Head of caudate nucleus (tissue), 42 donors: ENCODE data around the gene KSR2.
A peak's percentile ranks its signal among the peaks of the same experiment; 100 is the strongest.
"Not testable (repeated sequence)": the region's sequence is repeated elsewhere in the genome, so short reads cannot be mapped to it uniquely, and the experiment has no call there.

Source experiments
- DNase-seq, 42 donors: peaks; one replicate each; pipeline versions ENCODE4 v3.0.0 to v3.0.0-alpha.2; 2020 to 2021; ENCODE audit warnings: mixed read lengths in 7 of 42
- intact Hi-C: fragments of 100-400 bp; cut with DNase I; formaldehyde crosslinking; loops from one replicate; pipeline ENCODE4 v1.15.0; 2022

Gene KSR2

DNA sequence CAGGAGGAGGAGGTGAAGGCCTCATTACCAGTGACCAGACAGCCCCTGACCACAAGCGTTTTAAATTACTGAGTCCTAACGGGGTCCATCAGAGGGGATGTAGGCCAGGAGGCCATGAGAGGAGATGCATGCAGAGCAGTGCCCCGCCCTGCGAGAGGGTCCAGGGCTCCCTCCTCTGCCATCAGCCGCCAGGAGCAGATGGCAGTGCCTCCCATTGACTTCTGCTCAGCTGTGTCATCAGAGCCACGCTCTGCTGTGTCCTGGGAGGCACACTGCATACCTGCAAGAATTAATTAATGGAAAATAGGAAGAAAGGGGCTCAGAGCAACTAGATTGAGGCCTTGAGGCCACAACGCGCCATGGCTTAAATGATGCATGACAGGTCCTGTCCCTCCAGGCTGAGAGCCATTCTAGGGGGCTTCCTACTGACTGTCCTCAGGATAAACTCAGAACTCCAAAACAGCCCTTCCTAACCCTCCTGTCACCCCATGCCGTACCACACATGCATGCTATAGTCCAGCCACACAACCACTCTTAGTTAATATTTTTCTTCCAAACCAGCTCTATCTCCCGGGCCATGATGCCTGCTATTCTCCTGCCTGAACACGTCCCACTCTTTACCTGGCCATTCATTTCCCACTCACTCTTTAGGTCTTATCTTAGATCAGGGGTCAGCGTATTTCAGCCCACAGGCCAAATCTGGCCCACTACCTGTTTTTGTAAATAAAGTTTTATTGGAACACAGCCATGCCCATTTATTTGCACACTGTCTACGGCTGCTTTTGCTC, 235.8 kb downstream of the KSR2 start:
- intact Hi-C loops: no loop called here
- DNase-seq: no peak

DNA sequence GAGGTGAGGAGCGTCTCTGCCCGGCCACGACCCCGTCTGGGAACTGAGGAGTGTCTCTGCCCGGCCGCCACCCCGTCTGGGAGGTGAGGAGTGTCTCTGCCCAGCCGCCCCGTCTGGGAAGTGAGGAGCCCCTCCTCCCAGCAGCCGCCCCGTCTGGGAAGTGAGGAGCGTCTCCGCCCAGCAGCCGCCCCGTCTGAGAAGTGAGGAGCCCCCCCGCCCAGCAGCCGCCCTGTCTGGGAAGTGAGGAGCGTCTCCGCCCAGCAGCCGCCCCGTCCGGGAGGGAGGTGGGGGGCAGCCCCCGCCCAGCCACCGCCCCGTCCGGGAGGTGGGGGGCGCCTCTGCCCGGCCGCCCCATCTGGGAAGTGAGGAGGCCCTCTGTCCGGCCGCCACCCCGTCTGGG, 237.7 kb downstream of the KSR2 start:
- DNase-seq, intact Hi-C loops: not testable (repeated sequence)

DNA sequence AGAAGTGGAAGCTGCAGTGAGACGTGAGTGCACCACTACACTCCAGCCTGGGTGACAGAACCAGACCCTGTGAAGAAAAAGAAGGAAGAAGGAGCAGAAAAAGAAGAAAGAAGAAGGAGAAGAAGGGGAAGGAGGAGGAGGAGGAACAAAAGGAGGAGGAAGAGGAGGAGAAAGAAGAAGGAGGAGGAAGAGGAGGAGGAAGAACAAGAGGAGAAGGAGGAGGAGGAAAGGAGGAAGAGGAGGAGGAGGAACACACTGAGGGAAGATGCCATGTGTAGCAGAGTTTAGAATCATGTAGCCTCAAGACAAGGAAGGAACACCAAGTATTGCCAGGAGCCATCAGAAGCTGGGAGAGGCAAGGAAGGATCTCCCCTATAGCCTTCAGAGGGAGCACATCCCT, 241.5 kb downstream of the KSR2 start:
- intact Hi-C loops: no loop called here
- DNase-seq: no peak

DNA sequence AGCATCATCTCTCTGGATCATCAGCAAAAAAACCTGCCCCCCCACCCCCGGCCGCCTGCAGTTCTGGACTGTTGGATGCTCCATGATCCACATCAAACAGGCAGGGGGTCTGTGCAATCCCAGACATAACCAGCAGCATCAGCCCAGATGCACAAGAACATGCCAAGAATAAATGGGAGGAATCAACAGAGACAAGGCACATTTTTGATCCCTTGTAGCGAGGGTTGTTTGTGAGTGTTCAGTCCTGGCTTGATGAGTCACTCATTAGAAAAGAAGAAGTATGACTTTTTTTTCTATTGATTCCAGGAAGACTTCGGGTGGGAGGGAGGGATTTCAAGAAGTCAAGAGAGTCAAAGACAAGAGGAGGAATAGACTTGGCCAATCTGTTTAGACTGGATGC, 244.2 kb downstream of the KSR2 start:
- intact Hi-C loops: no loop called here
- peak in 2 of 42 donors; percentile 11 to 13 for DNase-seq

GRCh38 chr12:117718559-117718958, 250.2 kb downstream of the KSR2 start:
- intact Hi-C loops: no loop called here
- DNase-seq: no peak

DNA sequence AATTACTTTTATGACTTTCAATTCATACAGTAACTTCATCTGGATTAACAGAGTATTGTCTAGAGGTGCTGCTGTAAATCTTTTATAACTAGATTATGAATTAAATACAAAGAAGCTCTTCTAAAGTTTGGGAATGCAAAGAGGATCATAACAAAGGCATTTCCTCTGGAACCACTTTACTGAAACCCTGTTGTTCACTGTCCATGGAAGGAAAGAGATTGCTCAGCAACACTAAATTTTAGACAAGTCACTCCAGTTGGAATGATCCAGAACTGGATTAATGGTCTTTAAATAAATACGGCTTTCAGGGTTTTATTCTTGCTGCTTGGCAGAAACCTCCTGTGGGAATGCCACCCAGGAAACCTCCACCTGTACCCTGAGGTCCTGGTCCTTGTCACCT, 250.6 kb downstream of the KSR2 start:
- intact Hi-C loops: no loop called here
- no peak for DNase-seq

DNA sequence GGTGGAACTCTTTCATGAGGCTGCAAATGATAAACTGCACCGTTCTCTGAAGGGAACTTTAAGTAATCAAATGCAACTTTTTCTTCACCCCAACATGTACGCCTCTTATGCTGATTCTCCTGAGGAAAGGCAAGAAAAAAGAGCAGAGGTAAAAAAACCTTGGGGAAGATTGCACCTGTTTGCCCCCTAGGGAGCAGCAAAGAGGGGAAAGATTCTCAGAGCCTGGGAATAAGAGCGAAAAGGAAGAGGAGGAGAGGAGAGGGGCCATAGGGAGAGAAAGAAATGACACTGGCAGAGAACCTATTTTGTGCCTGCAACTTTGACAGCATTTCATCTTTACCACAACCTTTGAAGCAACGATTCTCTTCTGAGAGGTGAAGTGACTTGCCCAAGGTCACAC, 254.6 kb downstream of the KSR2 start:
- intact Hi-C loops: no loop called here
- no peak for DNase-seq

DNA sequence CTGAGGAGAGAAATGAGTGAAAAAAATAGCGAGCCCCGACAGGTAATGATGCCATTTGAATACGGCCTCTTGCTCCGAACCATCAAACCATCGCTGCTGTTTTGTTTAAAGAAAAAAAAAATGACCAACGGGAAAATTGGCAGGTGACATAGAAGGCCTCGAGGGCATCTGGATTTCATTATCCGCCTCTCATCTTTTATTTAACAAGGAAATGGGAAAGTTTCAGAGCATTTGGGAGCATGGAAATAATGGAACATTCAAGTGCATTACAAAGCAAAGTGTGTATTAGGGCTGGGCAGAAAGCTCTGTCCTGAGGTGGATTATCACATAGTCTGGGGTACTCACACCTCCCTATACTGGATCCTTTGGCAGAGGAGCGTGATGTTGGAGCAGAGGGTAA, 258.7 kb downstream of the KSR2 start:
- DNase-seq: no peak
- intact Hi-C loops: no loop called here

DNA sequence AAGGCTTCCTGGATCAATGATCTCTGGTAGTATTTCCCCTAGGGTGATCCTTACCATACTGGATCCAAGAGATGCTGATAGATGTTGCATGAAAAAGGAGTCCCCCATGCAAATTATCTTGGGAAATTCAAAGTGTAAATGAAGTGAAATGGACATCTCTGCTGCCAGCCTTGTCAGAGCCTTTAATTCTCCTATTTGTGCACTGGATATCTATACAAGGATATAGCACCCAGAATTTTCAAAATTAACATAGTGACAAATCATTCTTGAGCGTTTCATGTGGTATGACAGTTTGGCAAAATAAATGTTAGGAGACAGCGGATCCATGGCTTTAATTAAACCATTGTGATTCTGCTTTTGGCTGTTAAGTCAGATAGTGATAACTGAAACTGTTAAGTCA, 260.9 kb downstream of the KSR2 start:
- DNase-seq: no peak
- intact Hi-C loops: no loop called here

GRCh38 chr12:117703584-117703983, 265.2 kb downstream of the KSR2 start:
- no peak for DNase-seq
- intact Hi-C loops: no loop called here

DNA sequence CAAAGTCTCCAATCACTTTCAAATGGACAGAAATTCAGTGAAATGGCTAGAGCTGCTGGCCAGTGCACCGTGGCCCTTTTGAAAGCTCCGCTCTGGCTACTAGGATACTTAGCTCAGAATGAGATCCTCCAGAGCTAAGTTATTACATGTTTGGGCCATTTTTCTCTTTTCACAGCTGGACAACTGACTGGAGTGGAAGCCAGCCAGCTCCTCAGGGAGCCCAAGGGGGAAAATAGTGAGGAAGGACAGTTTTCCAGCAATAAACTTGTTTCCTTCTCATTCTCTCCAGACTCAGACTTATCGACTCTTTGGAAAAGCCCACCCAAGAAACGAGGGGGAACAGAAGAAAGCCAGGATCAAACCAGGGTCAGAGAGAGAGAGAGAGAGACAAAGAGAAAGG, 266.0 kb downstream of the KSR2 start:
- DNase-seq: no peak
- intact Hi-C loops: no loop called here

DNA sequence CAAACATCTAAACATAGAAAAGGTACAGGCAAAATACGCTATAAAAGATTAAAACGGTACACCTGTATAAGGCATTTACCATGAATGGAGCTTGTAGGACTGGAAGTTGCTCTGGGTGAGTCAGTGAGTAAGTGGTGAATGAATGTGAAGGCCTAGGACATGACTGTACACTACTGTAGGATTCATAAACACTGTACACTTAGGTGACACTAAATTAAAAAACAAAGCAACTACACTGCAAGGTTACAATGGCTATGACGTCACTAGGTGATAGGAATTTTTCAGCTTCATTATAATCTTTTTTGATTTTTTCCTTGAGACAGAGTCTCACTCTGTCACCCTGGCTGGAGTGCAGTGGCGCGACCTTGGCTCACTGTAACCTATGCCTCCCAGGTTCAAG, 269.2 kb downstream of the KSR2 start:
- intact Hi-C loops: no loop called here
- no peak for DNase-seq

GRCh38 chr12:117699118-117699517, 269.7 kb downstream of the KSR2 start:
- no peak for DNase-seq
- intact Hi-C loops: no loop called here

- intact Hi-C loops: no loop called here
- no peak for DNase-seq
These were observed 272.8 kb downstream of the KSR2 start for GRCh38 chr12:117695956-117696355.

GRCh38 chr12:117692512-117692911, 276.3 kb downstream of the KSR2 start:
- intact Hi-C loops: no loop called here
- DNase-seq: no peak

DNA sequence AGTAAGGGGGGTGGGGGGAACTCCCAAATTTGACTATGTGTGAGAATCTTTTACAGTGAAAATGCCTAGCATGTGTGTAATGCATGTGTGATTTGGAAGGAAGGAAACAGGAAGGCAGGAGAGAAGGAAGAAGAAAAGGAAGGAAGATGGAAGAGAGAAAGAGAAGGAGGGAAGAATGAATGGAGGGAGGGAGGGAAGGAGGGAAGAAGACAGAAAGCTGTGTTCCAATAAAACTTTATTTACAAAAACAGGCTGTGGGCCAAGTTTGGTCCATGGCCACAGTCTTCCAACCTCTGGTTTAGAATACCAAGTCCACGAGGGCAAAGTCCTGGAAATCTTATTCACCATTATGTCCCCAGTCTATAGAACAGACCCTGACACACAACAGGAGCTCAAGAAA, 278.9 kb downstream of the KSR2 start:
- no peak for DNase-seq
- intact Hi-C loops: no loop called here

DNA sequence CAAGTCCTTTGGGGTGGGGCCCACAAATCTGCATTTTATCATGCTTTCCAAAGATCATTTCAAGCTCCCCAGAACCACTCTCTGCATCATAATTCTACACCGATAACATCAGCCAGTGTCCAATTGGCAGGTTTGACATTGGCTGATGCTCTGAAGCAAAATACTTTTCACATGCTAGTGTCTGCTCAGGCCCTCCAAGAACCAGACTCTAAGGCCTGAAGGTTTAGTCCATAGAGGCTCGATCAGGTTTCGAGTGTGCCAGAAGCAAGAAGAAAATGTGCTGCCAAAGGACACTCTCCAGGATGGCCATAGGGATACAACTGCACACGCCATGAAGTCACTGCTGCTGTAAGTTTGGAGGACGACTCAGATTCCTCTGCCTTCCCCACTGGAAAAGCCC, 280.3 kb downstream of the KSR2 start:
- no peak for DNase-seq
- intact Hi-C loops: no loop called here

GRCh38 chr12:117686911-117687377, 281.8 kb downstream of the KSR2 start:
- intact Hi-C loops: no loop called here
- DNase-seq: peak in 1 of 42 donors; percentile 16

- DNase-seq: no peak
These were observed 282.6 kb downstream of the KSR2 start for GRCh38 chr12:117686210-117686609.

GRCh38 chr12:117685110-117685926, 283.5 kb downstream of the KSR2 start:
- intact Hi-C loops: no loop called here
- DNase-seq: no peak

More at GRCh38 chr12:117686210-117686609, 282.6 kb downstream of the KSR2 start:
- intact Hi-C loops: no loop called here

GRCh38 chr12:117684471-117684870, 284.3 kb downstream of the KSR2 start:
- intact Hi-C loops: no loop called here
- DNase-seq: no peak
